ENCODE data around the gene PRDX4.

DNA sequence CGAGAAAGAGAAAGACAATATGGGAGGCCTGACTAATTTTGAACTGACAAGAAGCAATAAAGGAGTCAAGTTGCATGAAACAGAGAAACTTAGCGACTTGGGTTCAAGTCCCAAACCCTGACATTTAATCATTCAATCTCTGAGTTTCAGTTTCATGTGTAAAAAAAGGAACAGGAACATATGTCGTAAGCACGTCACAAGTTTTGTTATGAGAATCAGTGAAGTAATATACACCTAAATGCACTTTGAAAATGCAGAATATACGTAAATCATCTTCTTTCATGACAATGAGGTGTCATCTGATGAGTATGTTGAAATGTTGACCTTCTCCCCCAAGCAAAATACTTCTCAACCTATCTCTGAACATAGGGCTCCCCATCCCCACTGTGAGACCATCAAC is 65.4 kb downstream of the PRDX4 start:
- TF ChIP-seq CTCF (IDR thresholded peaks at IDR 0.05; ENCODE audit: low read depth, low read length, missing input control) (no peak), EGR1 (IDR thresholded peaks at IDR 0.05; ENCODE audit: low read depth in 2 of 2) (no peak), RAD21 (IDR thresholded peaks at IDR 0.05) (no peak), TAF1 (conservative IDR thresholded peaks at IDR 0.05) (no peak), SP1 (IDR thresholded peaks at IDR 0.05) (no peak), REST (IDR thresholded peaks at IDR 0.05) (no peak), GABPA (IDR thresholded peaks at IDR 0.05 in 1 of 2, conservative IDR thresholded peaks at IDR 0.05 in 1 of 2) (no peak), YY1 (IDR thresholded peaks at IDR 0.05) (no peak), JUND (IDR thresholded peaks at IDR 0.05) (no peak)
